Measurements from ENCODE around the gene DYNLL2. TPM values are rescaled to one million over a fixed set of nuclear protein-coding genes. Genes with fewer than 3 reads are reported as not detected.

DYNLL2 gene
- total RNA-seq, 1 donor from 2014 or later = 29.4 TPM

DNA sequence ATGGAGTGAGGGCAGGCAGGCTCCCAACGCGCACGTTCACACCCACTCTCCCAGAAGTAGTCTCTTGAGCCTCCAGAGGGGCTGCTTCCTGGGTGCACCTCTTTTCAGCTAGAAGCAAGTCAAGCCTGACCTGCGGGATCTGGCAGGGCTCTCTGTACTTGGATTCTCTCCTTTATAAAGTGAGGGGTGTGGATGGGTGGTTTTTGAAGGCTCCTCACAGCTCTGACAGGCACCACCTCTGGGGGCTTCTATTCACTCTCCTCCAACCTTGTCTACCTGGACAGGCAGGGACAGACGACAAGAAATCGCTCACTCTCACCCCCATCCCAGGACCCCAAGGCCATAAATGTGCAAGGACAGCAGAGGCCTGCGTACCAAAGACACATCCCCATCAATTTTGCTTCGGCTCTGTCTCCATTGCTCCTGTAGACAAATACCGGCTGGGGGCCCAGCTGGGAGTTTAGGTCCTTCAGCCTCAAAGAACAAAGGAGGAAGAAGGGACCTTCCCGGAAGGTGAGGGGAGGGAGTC lies 814 bp upstream of the DYNLL2 start:
- Histone ChIP-seq H4K20me1 (ENCODE audit: insufficient read depth, low read length) (peaks cover 40% of the 10 kb centered on the region), H3K9ac (ENCODE audit: low read length) (peak overlapping the region; percentile 61), H3K36me3 (ENCODE audit: insufficient read depth, low read length) (peaks cover 3% of the 10 kb centered on the region), H3K4me3 (ENCODE audit: insufficient read depth, low read depth, low read length) (no peak overlapping the region), H2AFZ (ENCODE audit: low read depth, low read length) (peak overlapping the region; percentile 84), H3K4me1 (ENCODE audit: insufficient read depth, low read length) (peaks cover 13% of the 10 kb centered on the region), H3K27ac (ENCODE audit: low read depth, low read length) (peak overlapping the region; percentile 43), H3K27me3 (ENCODE audit: insufficient read depth, low read length) (peaks cover 4% of the 10 kb centered on the region), H3K79me2 (ENCODE audit: insufficient read depth, low read length) (peaks cover 41% of the 10 kb centered on the region), H3K9me3 (ENCODE audit: insufficient read depth, low read depth, low read length) (no peaks in the 10 kb centered on the region), H3K4me2 (ENCODE audit: low read length) (peak overlapping the region; percentile 76)
- FAIRE-seq (no peak), DNase-seq (ENCODE audit: low read depth) (no peak)
- peaks cover 3% of the 10 kb centered on the region for H3K9me3 Mint-ChIP-seq (ENCODE audit: unreplicated experiment)
- H3K36me3 Mint-ChIP-seq (ENCODE audit: low read depth, unreplicated experiment) = peaks cover 2% of the 10 kb centered on the region
- H3K4me1 Mint-ChIP-seq (ENCODE audit: low read depth, unreplicated experiment) = peaks cover 23% of the 10 kb centered on the region
- TF ChIP-seq, protein P1, sequence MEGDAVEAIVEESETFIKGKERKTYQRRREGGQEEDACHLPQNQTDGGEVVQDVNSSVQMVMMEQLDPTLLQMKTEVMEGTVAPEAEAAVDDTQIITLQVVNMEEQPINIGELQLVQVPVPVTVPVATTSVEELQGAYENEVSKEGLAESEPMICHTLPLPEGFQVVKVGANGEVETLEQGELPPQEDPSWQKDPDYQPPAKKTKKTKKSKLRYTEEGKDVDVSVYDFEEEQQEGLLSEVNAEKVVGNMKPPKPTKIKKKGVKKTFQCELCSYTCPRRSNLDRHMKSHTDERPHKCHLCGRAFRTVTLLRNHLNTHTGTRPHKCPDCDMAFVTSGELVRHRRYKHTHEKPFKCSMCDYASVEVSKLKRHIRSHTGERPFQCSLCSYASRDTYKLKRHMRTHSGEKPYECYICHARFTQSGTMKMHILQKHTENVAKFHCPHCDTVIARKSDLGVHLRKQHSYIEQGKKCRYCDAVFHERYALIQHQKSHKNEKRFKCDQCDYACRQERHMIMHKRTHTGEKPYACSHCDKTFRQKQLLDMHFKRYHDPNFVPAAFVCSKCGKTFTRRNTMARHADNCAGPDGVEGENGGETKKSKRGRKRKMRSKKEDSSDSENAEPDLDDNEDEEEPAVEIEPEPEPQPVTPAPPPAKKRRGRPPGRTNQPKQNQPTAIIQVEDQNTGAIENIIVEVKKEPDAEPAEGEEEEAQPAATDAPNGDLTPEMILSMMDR (IDR thresholded peaks at IDR 0.05; ENCODE audit: insufficient read depth, low read depth, low read length) = no peak
- TF ChIP-seq EZH2 (IDR thresholded peaks at IDR 0.05; ENCODE audit: insufficient read depth, low read length) = no peak
- peaks cover 19% of the 10 kb centered on the region for H3K27me3 Mint-ChIP-seq (ENCODE audit: low read depth, unreplicated experiment)
- peak overlapping the region; percentile 75 for H3K4me3 Mint-ChIP-seq (ENCODE audit: unreplicated experiment)
- peak overlapping the region; percentile 95 for H3K27ac Mint-ChIP-seq (ENCODE audit: unreplicated experiment)

DNA sequence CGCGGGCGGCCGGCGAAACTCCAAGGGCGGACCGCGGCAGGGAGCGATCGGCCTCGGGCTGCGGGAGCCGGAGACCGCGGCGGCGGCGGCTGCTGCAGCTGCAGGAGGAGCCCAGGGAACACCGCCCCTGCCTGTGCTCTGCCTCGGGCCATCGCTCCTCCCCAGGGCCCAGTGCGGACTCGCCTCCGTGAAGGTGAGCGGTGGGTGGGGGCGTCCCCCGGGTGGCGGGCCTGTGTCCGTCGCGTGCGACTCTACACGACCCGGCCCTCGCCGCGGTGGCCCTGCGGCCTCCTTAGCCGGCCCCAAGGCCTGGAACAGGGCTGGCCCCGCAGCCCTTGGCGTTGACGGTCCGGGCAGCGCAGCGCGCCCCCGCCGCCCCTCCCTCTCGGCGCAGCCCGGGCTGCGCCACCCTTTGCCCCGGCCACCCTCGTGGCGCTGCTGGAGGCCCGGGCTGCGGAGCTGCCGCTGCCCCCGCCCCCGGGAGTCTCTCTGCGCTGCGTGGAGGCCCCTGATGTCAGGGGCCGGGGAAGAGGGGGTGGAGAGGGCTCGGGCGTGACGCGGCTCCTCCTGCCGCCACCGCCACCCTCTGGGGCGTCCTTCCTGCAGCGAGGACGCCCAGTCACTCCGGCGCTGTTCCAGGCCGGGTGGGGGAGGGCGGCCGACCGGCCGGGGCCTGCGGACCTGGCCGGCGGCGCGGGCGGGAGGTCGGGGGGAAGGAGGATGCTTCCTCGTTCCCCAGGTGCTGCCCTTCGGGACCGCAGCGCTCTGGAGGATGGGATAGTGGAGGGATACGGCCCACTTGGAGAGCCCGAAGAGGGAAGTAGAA lies 485 bp downstream of the DYNLL2 start:
- Mint-ChIP-seq H3K27me3 (ENCODE audit: low read depth, unreplicated experiment) (peaks cover 11% of the 10 kb centered on the region), H3K4me1 (ENCODE audit: low read depth, unreplicated experiment) (peaks cover 23% of the 10 kb centered on the region), H3K36me3 (ENCODE audit: low read depth, unreplicated experiment) (peaks cover 7% of the 10 kb centered on the region), H3K9me3 (ENCODE audit: unreplicated experiment) (no peaks in the 10 kb centered on the region), H3K27ac (ENCODE audit: unreplicated experiment) (peak overlapping the region; percentile 44), H3K4me3 (ENCODE audit: unreplicated experiment) (peak overlapping the region; percentile 94)
- Histone ChIP-seq H2AFZ (ENCODE audit: low read depth, low read length) (peak overlapping the region; percentile 69), H3K27me3 (ENCODE audit: insufficient read depth, low read length) (peaks cover 4% of the 10 kb centered on the region), H3K9ac (ENCODE audit: low read length) (peak overlapping the region; percentile 89), H3K4me3 (ENCODE audit: insufficient read depth, low read depth, low read length) (peak overlapping the region; percentile 89), H4K20me1 (ENCODE audit: insufficient read depth, low read length) (peaks cover 53% of the 10 kb centered on the region), H3K79me2 (ENCODE audit: insufficient read depth, low read length) (peaks cover 54% of the 10 kb centered on the region), H3K9me3 (ENCODE audit: insufficient read depth, low read depth, low read length) (no peaks in the 10 kb centered on the region), H3K4me1 (ENCODE audit: insufficient read depth, low read length) (peaks cover 13% of the 10 kb centered on the region), H3K27ac (ENCODE audit: low read depth, low read length) (peak overlapping the region; percentile 68), H3K4me2 (ENCODE audit: low read length) (peak overlapping the region; percentile 97), H3K36me3 (ENCODE audit: insufficient read depth, low read length) (peaks cover 3% of the 10 kb centered on the region)
- DNase-seq (ENCODE audit: low read depth) (peak; percentile 15), FAIRE-seq (no peak)
- TF ChIP-seq EZH2 (IDR thresholded peaks at IDR 0.05; ENCODE audit: insufficient read depth, low read length) = no peak
- TF ChIP-seq, protein P1 (IDR thresholded peaks at IDR 0.05; ENCODE audit: insufficient read depth, low read depth, low read length) = no peak

Measured in astrocyte (in vitro differentiated cells and primary cell).